ENCODE results near the gene ZAR1. TPM values are rescaled to one million over a fixed set of nuclear protein-coding genes. Genes with fewer than 3 reads are reported as not detected.

The ZAR1 gene
- total RNA-seq, 1 donor from 2014 or later: not detected

GRCh38 chr4:48509543-48509942 is 19.5 kb downstream of the ZAR1 start:
- DNase-seq (ENCODE audit: low spot score): no peak
- H3K4me1 Mint-ChIP-seq (ENCODE audit: low read depth): no peaks in the 10 kb centered on the region
- H3K27me3 Mint-ChIP-seq (ENCODE audit: low read depth): no peaks in the 10 kb centered on the region
- peaks cover 30% of the 10 kb centered on the region for H3K36me3 Mint-ChIP-seq (ENCODE audit: low read depth)
- TF ChIP-seq, protein P1, sequence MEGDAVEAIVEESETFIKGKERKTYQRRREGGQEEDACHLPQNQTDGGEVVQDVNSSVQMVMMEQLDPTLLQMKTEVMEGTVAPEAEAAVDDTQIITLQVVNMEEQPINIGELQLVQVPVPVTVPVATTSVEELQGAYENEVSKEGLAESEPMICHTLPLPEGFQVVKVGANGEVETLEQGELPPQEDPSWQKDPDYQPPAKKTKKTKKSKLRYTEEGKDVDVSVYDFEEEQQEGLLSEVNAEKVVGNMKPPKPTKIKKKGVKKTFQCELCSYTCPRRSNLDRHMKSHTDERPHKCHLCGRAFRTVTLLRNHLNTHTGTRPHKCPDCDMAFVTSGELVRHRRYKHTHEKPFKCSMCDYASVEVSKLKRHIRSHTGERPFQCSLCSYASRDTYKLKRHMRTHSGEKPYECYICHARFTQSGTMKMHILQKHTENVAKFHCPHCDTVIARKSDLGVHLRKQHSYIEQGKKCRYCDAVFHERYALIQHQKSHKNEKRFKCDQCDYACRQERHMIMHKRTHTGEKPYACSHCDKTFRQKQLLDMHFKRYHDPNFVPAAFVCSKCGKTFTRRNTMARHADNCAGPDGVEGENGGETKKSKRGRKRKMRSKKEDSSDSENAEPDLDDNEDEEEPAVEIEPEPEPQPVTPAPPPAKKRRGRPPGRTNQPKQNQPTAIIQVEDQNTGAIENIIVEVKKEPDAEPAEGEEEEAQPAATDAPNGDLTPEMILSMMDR (IDR thresholded peaks at IDR 0.05): no peak
- H3K27ac Mint-ChIP-seq (ENCODE audit: unreplicated experiment): no peak overlapping the region
- no peaks in the 10 kb centered on the region for H3K9me3 Mint-ChIP-seq (ENCODE audit: low read depth)
- no peak overlapping the region for H3K4me3 Mint-ChIP-seq (ENCODE audit: unreplicated experiment)

- no peaks in the 10 kb centered on the region for H3K9me3 Mint-ChIP-seq (ENCODE audit: low read depth)
- no peaks in the 10 kb centered on the region for H3K27me3 Mint-ChIP-seq (ENCODE audit: low read depth)
- H3K27ac Mint-ChIP-seq (ENCODE audit: unreplicated experiment): no peak overlapping the region
- DNase-seq (ENCODE audit: low spot score): no peak
- no peaks in the 10 kb centered on the region for H3K4me1 Mint-ChIP-seq (ENCODE audit: low read depth)
- peaks cover 36% of the 10 kb centered on the region for H3K36me3 Mint-ChIP-seq (ENCODE audit: low read depth)
- H3K4me3 Mint-ChIP-seq (ENCODE audit: unreplicated experiment): no peak overlapping the region
- TF ChIP-seq, protein P1 (IDR thresholded peaks at IDR 0.05): no peak
Observed at GRCh38 chr4:48518143-48518542, 28.1 kb downstream of the ZAR1 start.

GRCh38 chr4:48526406-48526805 is 36.4 kb downstream of the ZAR1 start:
- no peak overlapping the region for H3K4me3 Mint-ChIP-seq (ENCODE audit: unreplicated experiment)
- TF ChIP-seq, protein P1 (IDR thresholded peaks at IDR 0.05): no peak
- H3K4me1 Mint-ChIP-seq (ENCODE audit: low read depth): no peaks in the 10 kb centered on the region
- no peak overlapping the region for H3K27ac Mint-ChIP-seq (ENCODE audit: unreplicated experiment)
- peaks cover 47% of the 10 kb centered on the region for H3K36me3 Mint-ChIP-seq (ENCODE audit: low read depth)
- DNase-seq (ENCODE audit: low spot score): no peak
- H3K9me3 Mint-ChIP-seq (ENCODE audit: low read depth): no peaks in the 10 kb centered on the region
- no peaks in the 10 kb centered on the region for H3K27me3 Mint-ChIP-seq (ENCODE audit: low read depth)

GRCh38 chr4:48538358-48538757 is 48.3 kb downstream of the ZAR1 start:
- Mint-ChIP-seq H3K4me3 (ENCODE audit: unreplicated experiment) (no peak overlapping the region), H3K27me3 (ENCODE audit: low read depth) (no peaks in the 10 kb centered on the region), H3K4me1 (ENCODE audit: low read depth) (no peaks in the 10 kb centered on the region), H3K9me3 (ENCODE audit: low read depth) (no peaks in the 10 kb centered on the region), H3K27ac (ENCODE audit: unreplicated experiment) (no peak overlapping the region), H3K36me3 (ENCODE audit: low read depth) (peaks cover 19% of the 10 kb centered on the region)
- no peak for DNase-seq (ENCODE audit: low spot score)
- TF ChIP-seq, protein P1 (IDR thresholded peaks at IDR 0.05): no peak

DNA sequence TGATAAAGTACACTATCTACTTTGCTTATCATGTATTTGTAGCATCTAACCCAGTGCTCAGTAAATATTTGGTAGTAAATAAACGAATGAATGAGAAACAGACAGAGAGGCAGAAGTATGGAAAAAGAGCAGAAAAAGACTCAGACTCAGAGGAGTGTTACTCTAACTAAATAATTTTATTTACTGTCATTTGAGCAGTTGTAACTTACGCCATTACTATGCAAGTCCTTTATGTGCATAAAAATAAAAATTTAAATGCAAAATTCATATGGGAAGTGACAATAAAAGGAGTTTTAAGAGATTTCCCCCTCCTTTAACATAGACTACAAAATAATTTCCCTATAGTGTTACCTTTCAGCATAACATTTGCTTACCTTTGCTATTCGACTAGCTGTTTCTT is 49.5 kb downstream of the ZAR1 start:
- Mint-ChIP-seq H3K27ac (ENCODE audit: unreplicated experiment) (no peak overlapping the region), H3K4me3 (ENCODE audit: unreplicated experiment) (no peak overlapping the region), H3K4me1 (ENCODE audit: low read depth) (peaks cover 3% of the 10 kb centered on the region), H3K36me3 (ENCODE audit: low read depth) (peaks cover 20% of the 10 kb centered on the region), H3K27me3 (ENCODE audit: low read depth) (no peaks in the 10 kb centered on the region), H3K9me3 (ENCODE audit: low read depth) (no peaks in the 10 kb centered on the region)
- no peak for DNase-seq (ENCODE audit: low spot score)
- TF ChIP-seq, protein P1 (IDR thresholded peaks at IDR 0.05): no peak

Measured in chondrocyte (in vitro differentiated cells).